Spleen (tissue), 7 donors: Measurements from ENCODE around the gene ISOC2.

ENCODE experiments used
- POLR2A ChIP-seq, 3 donors: fragments of 450-650 bp; IDR thresholded peaks; one replicate each; pipeline ENCODE4 v1.5.1; 2017; ENCODE audit warnings: antibody characterized with exemption in 3 of 3, mild to moderate bottlenecking in 1 of 3
- POLR2AphosphoS5 ChIP-seq, 3 donors: sonication (generic); formaldehyde crosslinking; IDR thresholded peaks; one replicate each; pipeline ENCODE4 v1.5.1; 2017; ENCODE audit warnings: antibody characterized with exemption in 3 of 3
- TF ChIP-seq, protein P1 (sequence below), 11 experiments: fragments of 200-600 bp in 7 of 11; fragments of 450-650 bp in 4 of 11; sonication (generic) in 4 of 11; IDR thresholded peaks in 8 of 11; conservative IDR thresholded peaks in 3 of 11; 1 replicate in 7 of 11; 2 replicates in 4 of 11; pipeline versions ENCODE4 v1.4.0 to v1.8.0; 2016 to 2021; ENCODE audit warnings: antibody characterized with exemption in 11 of 11, inconsistent platforms in 4 of 11, mild to moderate bottlenecking in 1 of 11
- donor health status: DM: no; HTN: no; CAD: no; lungs with moderate emphysema.
- donor health status: DM: no; HTN: no; CAD: no.
- donor health status: DM: no; HTN: no; CAD: no.

DNA sequence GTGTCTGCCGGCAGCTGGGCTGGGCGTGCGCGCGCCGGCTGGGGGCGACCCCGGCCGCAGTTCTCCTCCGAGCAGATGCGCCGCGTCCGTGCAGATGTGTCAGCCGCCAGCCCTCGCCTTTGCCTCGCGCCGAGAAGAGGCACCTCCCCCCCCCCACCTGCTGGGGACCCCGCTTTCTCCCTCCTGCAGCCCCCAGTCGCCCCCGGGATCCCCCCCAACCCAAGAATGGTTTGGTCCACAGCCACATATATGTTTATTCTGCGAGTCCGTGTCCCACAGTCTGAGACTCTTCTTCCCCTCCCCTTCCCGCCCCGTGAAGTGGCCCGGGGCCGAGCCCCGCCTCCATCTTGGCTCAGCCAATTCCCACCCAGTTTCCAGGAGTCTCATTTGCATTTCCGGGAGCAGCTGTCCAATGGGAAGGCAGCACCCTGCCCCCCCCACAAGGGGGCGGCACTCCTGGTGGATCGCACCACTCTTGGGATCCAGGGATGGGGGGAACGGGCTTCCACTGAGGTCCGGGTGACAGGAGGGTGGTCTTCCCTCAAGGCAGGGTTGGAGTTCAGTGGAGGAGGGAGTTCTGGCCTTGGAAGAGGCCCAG, 8.6 kb downstream of the ISOC2 start:
- TF ChIP-seq, protein P1, sequence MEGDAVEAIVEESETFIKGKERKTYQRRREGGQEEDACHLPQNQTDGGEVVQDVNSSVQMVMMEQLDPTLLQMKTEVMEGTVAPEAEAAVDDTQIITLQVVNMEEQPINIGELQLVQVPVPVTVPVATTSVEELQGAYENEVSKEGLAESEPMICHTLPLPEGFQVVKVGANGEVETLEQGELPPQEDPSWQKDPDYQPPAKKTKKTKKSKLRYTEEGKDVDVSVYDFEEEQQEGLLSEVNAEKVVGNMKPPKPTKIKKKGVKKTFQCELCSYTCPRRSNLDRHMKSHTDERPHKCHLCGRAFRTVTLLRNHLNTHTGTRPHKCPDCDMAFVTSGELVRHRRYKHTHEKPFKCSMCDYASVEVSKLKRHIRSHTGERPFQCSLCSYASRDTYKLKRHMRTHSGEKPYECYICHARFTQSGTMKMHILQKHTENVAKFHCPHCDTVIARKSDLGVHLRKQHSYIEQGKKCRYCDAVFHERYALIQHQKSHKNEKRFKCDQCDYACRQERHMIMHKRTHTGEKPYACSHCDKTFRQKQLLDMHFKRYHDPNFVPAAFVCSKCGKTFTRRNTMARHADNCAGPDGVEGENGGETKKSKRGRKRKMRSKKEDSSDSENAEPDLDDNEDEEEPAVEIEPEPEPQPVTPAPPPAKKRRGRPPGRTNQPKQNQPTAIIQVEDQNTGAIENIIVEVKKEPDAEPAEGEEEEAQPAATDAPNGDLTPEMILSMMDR (IDR thresholded peaks at IDR 0.05 in 8 of 11, conservative IDR thresholded peaks at IDR 0.05 in 3 of 11), result no peak
- no peak for TF ChIP-seq POLR2A (IDR thresholded peaks at IDR 0.05)
- TF ChIP-seq POLR2AphosphoS5 (IDR thresholded peaks at IDR 0.05), result peak in 2 of 3 donors; percentile 36 to 46
